Myocyte (in vitro differentiated cells): ENCODE measurements around the gene KHDRBS2. TPM values are rescaled to one million over a fixed set of nuclear protein-coding genes. Genes with fewer than 3 reads are reported as not detected.
A peak's percentile ranks its signal among the peaks of the same experiment; 100 is the strongest.

Experiments used
- DNase-seq: peaks from one replicate; pipeline ENCODE4 v3.0.0-alpha.2; 2012; ENCODE audit warnings: low read depth
- total RNA-seq: library from RNA; depleted of rRNA; stranded (reverse); fragments of >200 nt; gene quantifications from 2 replicates; pipeline ENCODE4 v1.2.3, GENCODE V29; 2014

The KHDRBS2 gene
- total RNA-seq, 1 donor from 2014 or later, result not detected

DNA sequence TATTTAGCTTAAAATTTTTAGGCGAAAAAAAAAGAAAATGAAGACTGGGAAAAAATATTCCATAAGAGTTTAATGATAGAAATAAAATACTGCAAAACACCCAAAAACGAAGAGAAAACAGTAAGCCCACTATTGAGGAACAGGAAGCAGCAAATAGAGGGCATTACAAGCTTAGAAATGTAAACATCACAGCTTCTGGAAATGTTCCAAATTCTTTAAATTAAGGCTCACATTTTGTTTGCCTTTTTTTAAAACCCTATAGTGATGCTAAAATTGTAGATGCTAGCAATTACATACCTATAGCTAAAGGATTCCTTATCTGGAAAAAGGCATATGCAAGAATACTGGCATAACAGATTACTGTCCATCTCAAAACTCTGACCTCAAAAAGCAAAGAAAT lies 248.6 kb downstream of the KHDRBS2 start:
- DNase-seq, result no peak

DNA sequence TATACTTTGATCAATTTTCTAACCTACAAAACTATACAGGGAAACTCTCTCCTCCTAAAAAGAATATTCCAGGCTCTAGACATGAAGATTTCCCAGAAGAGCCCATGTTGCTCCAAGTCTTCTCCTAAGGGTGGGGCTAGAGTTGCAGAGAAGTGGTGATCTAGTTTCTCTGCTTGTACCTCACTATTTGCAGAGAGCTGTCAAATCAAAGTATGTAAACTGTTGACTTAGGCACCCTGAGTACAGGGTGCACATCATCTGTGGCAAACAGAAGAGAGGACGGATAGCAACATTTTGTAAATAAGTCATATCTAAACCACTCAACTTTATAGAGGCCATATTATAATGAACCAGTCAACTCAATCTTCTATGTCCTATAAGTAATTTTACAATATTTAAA lies 250.1 kb downstream of the KHDRBS2 start:
- no peak for DNase-seq

GRCh38 chr6:62013719-62014118 lies 272.3 kb downstream of the KHDRBS2 start:
- DNase-seq, result no peak

DNA sequence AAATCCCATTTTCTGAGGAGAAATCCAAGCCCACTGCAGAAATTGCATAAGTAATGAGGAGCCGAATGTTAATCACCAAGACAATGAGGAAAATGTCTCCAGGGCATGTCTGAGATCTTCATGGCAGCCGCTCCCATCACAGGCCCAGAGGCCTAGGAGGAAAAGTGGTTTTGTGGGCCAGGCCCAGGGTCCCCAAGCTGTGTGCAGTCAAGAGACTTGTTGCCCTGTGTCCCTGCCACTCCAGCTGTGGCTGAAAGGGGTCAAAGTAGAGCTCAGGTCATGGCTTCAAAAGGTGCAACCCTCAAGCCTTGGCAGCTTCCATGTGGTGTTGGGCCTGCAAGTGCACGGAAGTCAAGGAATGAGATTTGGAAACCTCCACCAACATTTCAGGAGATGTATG lies 276.6 kb downstream of the KHDRBS2 start:
- DNase-seq, result no peak

- no peak for DNase-seq
Observed at GRCh38 chr6:61989616-61990015, 296.4 kb downstream of the KHDRBS2 start.

DNA sequence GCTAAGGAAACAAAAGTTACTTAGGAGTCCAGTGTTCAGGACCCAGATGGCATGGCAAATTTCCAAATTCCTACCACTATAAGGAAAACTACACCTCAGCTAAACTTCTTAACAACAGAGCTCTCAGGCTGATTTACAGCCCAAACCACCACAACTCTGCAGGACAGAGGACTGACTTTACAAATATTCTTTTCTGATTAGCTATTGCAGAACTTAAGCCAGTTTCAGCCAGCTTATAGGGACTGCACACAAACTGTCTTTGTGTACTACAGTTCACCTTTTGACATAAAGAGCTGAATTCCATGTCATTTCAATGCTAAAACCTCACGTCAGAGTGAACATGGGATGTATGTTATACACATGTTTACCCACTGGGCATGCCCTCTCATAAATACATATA lies 305.4 kb downstream of the KHDRBS2 start:
- no peak for DNase-seq

- no peak for DNase-seq
Observed at GRCh38 chr6:61977947-61978346, 308.1 kb downstream of the KHDRBS2 start.

DNA sequence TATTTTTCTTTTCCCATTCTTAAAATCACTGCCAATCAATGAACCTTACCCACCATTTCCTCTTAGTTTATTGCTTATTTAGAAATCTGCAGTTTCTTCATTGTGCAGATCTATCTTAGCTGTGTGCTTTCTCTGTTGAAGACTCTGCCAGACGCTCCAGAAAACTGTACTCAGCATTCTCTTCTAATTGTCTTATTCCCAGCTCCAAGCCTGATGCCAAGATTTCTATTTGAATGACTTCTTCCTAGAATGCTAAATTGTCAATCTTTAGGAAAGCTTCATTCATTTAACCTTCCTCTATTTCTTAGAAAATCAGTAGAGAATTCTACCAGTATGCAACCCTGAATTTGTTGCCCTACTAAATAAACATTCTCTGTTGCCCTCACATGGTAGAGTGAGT lies 308.9 kb downstream of the KHDRBS2 start:
- no peak for DNase-seq

DNA sequence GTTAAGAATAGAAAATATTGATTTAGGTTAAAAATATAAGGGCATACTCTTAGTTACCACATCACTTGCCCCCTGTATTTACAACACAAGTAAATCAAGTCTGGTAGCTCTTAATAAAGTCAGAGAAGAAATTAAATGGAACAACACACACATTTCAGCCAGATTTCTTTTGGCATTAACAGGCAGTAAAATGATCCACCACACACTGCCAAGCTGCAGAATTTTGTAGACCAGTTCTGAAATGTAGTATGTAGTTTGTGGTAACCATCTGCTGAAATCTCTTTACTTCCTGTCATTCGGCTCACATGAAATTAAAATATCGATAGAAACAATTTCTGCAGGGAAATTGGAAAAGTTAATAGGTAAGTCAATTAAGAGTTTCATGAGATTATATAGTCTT lies 326.8 kb downstream of the KHDRBS2 start:
- DNase-seq, result no peak

- no peak for DNase-seq
Observed at GRCh38 chr6:61953851-61954250, 332.2 kb downstream of the KHDRBS2 start.

- DNase-seq, result no peak
Observed at GRCh38 chr6:61951586-61951985, 334.4 kb downstream of the KHDRBS2 start.

GRCh38 chr6:61950811-61951210 lies 335.2 kb downstream of the KHDRBS2 start:
- DNase-seq, result no peak

- no peak for DNase-seq
Observed at GRCh38 chr6:61949971-61950370, 336.1 kb downstream of the KHDRBS2 start.

GRCh38 chr6:61949161-61949560 lies 336.9 kb downstream of the KHDRBS2 start:
- no peak for DNase-seq

GRCh38 chr6:61947311-61947947 lies 338.6 kb downstream of the KHDRBS2 start:
- no peak for DNase-seq

DNA sequence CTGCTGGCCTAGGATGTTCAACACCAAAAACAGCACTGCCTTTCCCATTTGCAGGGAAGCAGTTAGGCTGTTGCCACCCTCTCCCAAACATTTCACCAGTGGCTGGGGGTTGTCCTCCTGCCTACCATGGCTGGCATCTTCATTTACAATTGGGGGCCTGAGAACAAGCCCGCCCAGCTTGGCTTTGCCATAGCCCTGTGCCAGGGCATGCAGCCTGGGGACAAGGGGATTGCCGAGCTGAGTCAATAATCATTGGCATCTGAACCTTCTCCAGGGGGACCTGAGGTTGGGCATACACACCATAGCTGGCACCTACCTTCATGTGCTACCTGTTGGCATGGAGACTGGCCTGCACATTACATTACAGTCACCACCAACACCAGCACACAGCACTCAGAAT lies 345.1 kb downstream of the KHDRBS2 start:
- DNase-seq, result no peak

DNA sequence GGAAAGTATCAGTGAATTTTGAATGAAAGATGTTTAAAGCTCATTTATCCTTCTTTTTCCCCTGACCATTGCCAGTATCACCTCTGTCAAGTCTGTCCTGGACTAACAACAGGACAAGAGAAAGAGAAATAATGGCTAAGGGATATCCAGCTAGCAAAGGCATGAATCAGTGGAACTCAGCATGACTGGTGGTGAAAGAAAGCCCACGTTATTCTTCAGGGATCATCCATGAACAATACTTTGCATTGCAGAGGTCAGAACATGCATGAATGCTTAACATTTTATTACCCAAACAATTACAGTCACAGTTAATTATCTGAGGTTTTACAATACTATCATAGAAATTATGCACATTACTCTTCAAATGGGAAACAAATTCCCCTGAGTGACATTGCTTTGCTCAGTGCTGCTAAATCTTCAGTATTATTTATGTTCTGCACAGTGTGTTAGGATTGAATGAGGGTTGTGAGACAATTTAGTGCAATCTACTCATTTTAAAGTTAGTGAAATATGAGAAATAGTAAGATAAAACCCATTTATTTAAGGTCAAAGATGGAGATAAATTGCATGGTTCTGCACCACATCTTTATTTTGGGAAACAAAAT lies 350.7 kb downstream of the KHDRBS2 start:
- DNase-seq, result no peak

DNA sequence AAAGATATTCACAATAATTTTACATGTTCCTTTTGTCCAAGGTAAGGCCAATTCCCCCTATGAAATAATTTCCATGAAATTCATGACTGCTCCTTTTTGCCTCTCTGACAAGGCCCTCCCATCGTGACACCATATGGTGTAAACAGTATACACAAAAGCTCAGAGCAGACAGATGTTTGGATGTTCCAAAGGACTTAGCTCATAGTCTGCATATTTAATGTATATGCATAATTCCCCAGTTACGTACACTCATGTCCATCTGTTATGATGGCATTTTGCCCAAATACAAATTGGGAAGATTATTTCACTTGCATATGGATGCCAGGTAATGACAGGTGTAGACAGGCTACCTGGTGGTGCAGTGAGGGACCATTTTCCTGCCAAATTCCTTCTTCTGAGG lies 376.5 kb downstream of the KHDRBS2 start:
- no peak for DNase-seq

DNA sequence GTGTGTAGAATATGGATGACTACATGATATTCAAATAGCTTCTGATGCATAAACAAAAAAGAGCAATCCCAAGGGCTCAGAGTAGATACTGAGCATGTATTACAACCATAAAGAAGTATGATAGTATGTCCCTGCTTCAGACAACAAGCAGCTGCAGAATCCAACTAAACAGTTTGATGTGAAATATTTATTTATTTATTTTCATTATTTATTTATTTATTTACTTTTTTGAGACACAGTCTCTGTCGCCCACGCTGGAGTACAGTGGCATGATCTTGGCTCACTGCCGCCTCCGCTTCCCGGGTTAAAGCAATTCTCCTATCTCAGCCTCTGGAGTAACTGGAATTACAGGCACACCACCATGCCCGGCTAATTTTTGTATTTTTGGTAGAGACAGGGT lies 384.3 kb downstream of the KHDRBS2 start:
- no peak for DNase-seq

- no peak for DNase-seq
Observed at GRCh38 chr6:61894536-61894935, 391.5 kb downstream of the KHDRBS2 start.

- DNase-seq, result peak; percentile 1
Observed at GRCh38 chr6:61887423-61887822, 398.6 kb downstream of the KHDRBS2 start.

- no peak for DNase-seq
Observed at GRCh38 chr6:61886608-61887259, 399.3 kb downstream of the KHDRBS2 start.
